ENCODE results near the gene HNMT. TPM values are rescaled to one million over a fixed set of nuclear protein-coding genes. Genes with fewer than 3 reads are reported as not detected.

The HNMT gene
- total and polyA plus RNA-seq, 2 of the 13 experiments (the other 11 are each of a cell fraction or from before 2014, with no cell fraction given), result 279 to 309 TPM

DNA sequence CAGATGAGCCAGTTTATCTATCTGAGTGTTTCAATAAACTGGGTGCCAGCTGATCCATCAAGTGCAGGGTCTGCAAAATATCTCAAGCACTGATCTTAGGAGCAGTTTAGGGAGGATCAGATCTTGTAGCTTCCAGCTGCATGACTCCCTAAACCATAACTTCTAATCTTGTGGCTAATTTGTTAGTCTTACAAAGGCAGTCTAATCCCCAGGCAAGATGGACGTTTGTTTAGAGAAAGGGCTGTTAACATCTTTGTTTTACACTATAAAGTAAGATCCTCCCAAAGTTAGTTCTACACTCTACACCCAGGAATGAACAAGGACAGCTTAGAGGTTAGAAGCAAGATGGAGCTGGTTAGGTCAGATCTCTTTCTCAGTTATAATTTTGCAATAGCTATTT lies 28.7 kb upstream of the HNMT start:
- FAIRE-seq (no peak), ATAC-seq (no peak), DNase-seq (ENCODE audit: low spot score) (no peak)
- Histone ChIP-seq H3K4me2 (ENCODE audit: low read depth, low read length) (no peak overlapping the region), H3K9ac (ENCODE audit: insufficient read depth, low read depth, low read length) (no peak overlapping the region), H4K20me1 (ENCODE audit: insufficient read depth, low read length) (no peaks in the 10 kb centered on the region), H3K36me3 (replicated peaks in 1 of 2; ENCODE audit: control insufficient read depth in 1 of 2, insufficient read depth in 2 of 2, low read length in 2 of 2) (no peaks in the 10 kb centered on the region), H3K79me2 (ENCODE audit: insufficient read depth, low read length) (peaks cover 22% of the 10 kb centered on the region), H3K4me3 (replicated peaks in 1 of 3; ENCODE audit: insufficient read depth in 1 of 3, low read depth in 2 of 3, low read length in 3 of 3) (no peak overlapping the region), H3K27ac (ENCODE audit: extremely low read length, insufficient read depth, low read length) (no peak overlapping the region), H2AFZ (ENCODE audit: low read length) (no peak overlapping the region), H3K9me3 (ENCODE audit: low read length) (peaks cover 5% of the 10 kb centered on the region; the same call in 1 of the 2 replicates), H3K4me1 (ENCODE audit: insufficient read depth, low read length) (peaks cover 70% of the 10 kb centered on the region), H3K27me3 (ENCODE audit: control insufficient read depth in 1 of 2, insufficient read depth in 2 of 2, low read length in 2 of 2) (no peaks in the 10 kb centered on the region)
- in situ Hi-C loops (cut with HindIII; ENCODE audit: extremely low pct_ligation_motif_present, low pct_unique_long_range_greater_than_20kb) (no loop called here), intact Hi-C loops (cut with micrococcal nuclease; ENCODE audit: unreplicated experiment) (no loop called here)
- WGBS (ENCODE audit: low lambda C conversion rate), result 97% methylated on average over 1 of the region's 1 CpG
- POLR2A ChIA-PET, result interaction anchor here (19.0 kb wide), 1 partner anchor 30 kb away, joined by 733 read pairs; the partner anchor contains the start of gene HNMT
- no peak for TF ChIP-seq SAFB2 (CRISPR knock-in tag; IDR thresholded peaks at IDR 0.05; ENCODE audit: borderline replicate concordance, low read depth)
- TF ChIP-seq, protein P1, sequence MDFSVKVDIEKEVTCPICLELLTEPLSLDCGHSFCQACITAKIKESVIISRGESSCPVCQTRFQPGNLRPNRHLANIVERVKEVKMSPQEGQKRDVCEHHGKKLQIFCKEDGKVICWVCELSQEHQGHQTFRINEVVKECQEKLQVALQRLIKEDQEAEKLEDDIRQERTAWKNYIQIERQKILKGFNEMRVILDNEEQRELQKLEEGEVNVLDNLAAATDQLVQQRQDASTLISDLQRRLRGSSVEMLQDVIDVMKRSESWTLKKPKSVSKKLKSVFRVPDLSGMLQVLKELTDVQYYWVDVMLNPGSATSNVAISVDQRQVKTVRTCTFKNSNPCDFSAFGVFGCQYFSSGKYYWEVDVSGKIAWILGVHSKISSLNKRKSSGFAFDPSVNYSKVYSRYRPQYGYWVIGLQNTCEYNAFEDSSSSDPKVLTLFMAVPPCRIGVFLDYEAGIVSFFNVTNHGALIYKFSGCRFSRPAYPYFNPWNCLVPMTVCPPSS (IDR thresholded peaks at IDR 0.05), result no peak
- no peak for TF ChIP-seq PHF20 (CRISPR knock-in tag; IDR thresholded peaks at IDR 0.05)
- no peak for TF ChIP-seq HOXD1 (CRISPR knock-in tag; IDR thresholded peaks at IDR 0.05)
- TF ChIP-seq MTA1 (CRISPR knock-in tag; IDR thresholded peaks at IDR 0.05; ENCODE audit: borderline replicate concordance), result no peak
- no peak for TF ChIP-seq NR2F1 (CRISPR knock-in tag; IDR thresholded peaks at IDR 0.05)
- BruUV-seq (replicated peaks), result no TSS peak
- CTCF ChIA-PET (ENCODE audit: low intra/inter-chr PET ratio, low total read pairs), result no interaction called here

DNA sequence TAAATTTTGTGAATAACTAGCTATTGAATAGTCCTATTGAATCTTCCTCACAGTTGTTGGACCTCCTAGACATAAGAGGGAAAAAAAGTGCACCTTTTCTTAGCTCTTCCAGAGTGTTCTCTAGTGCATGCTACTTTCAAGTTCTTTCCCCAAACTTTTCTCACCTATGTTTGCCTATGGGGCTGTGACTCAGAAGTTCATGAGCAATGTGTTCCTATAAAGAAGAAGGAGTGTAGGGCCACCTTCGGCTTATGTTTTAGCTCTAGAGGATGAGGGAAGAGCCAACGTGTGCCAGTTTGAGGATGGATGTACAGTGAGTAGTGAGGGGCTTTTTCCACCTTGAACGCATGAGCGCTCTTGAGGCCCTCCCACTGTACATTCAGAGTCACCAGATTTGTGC lies 27.0 kb upstream of the HNMT start:
- ATAC-seq, result no peak
- in situ Hi-C loops (cut with HindIII; ENCODE audit: extremely low pct_ligation_motif_present, low pct_unique_long_range_greater_than_20kb) (no loop called here), intact Hi-C loops (cut with micrococcal nuclease; ENCODE audit: unreplicated experiment) (no loop called here)
- Histone ChIP-seq H3K4me2 (ENCODE audit: low read depth, low read length) (no peak overlapping the region), H4K20me1 (ENCODE audit: insufficient read depth, low read length) (no peaks in the 10 kb centered on the region), H3K27ac (ENCODE audit: extremely low read length, insufficient read depth, low read length) (peak overlapping the region; percentile 99), H3K4me3 (replicated peaks in 1 of 3; ENCODE audit: insufficient read depth in 1 of 3, low read depth in 2 of 3, low read length in 3 of 3) (no peak overlapping the region), H3K9me3 (ENCODE audit: low read length) (peaks cover 5% of the 10 kb centered on the region; the same call in 1 of the 2 replicates), H3K27me3 (ENCODE audit: control insufficient read depth in 1 of 2, insufficient read depth in 2 of 2, low read length in 2 of 2) (no peaks in the 10 kb centered on the region), H3K79me2 (ENCODE audit: insufficient read depth, low read length) (peaks cover 28% of the 10 kb centered on the region), H2AFZ (ENCODE audit: low read length) (no peak overlapping the region), H3K36me3 (replicated peaks in 1 of 2; ENCODE audit: control insufficient read depth in 1 of 2, insufficient read depth in 2 of 2, low read length in 2 of 2) (no peaks in the 10 kb centered on the region), H3K4me1 (ENCODE audit: insufficient read depth, low read length) (peaks cover 82% of the 10 kb centered on the region), H3K9ac (ENCODE audit: insufficient read depth, low read depth, low read length) (no peak overlapping the region)
- no peak for DNase-seq (ENCODE audit: low spot score)
- CTCF ChIA-PET (ENCODE audit: low intra/inter-chr PET ratio, low total read pairs), result no interaction called here
- 78% methylated on average over 4 of the region's 4 CpGs for WGBS (ENCODE audit: low lambda C conversion rate)
- no TSS peak for BruUV-seq (replicated peaks)
- no peak for FAIRE-seq
- POLR2A ChIA-PET, result interaction anchor here (1.5 to 19.0 kb wide), 3 partner anchors 8 to 28 kb away, joined by 4 to 733 read pairs (median 30); partner anchors contain the start of gene HNMT
- TF ChIP-seq HNF4A (CRISPR knock-in tag; IDR thresholded peaks at IDR 0.05), result no peak
- TF ChIP-seq MEIS1 (CRISPR knock-in tag; IDR thresholded peaks at IDR 0.05; ENCODE audit: borderline replicate concordance), result 0 out of 2 replicates have a peak, but pooled peaks have one; percentile 20
- TF ChIP-seq ZNF274 (CRISPR knock-in tag; IDR thresholded peaks at IDR 0.05), result no peak
- no peak for TF ChIP-seq ZNF224 (CRISPR knock-in tag; IDR thresholded peaks at IDR 0.05)
- no peak for TF ChIP-seq JDP2 (CRISPR knock-in tag; IDR thresholded peaks at IDR 0.05; ENCODE audit: borderline replicate concordance)
- TF ChIP-seq, protein P2, sequence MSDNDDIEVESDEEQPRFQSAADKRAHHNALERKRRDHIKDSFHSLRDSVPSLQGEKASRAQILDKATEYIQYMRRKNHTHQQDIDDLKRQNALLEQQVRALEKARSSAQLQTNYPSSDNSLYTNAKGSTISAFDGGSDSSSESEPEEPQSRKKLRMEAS (IDR thresholded peaks at IDR 0.05), result 0 out of 2 replicates have a peak, but pooled peaks have one; percentile 37
- TF ChIP-seq ZNF775 (CRISPR knock-in tag; IDR thresholded peaks at IDR 0.05; ENCODE audit: borderline replicate concordance), result 0 out of 2 replicates have a peak, but pooled peaks have one; percentile 22
- no peak for TF ChIP-seq FOXA1 (IDR thresholded peaks at IDR 0.05)
- no peak for TF ChIP-seq FOXA1 (CRISPR knock-in tag; IDR thresholded peaks at IDR 0.05)
- TF ChIP-seq, protein P3, sequence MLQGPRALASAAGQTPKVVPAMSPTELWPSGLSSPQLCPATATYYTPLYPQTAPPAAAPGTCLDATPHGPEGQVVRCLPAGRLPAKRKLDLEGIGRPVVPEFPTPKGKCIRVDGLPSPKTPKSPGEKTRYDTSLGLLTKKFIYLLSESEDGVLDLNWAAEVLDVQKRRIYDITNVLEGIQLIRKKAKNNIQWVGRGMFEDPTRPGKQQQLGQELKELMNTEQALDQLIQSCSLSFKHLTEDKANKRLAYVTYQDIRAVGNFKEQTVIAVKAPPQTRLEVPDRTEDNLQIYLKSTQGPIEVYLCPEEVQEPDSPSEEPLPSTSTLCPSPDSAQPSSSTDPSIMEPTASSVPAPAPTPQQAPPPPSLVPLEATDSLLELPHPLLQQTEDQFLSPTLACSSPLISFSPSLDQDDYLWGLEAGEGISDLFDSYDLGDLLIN (CRISPR knock-in tag; IDR thresholded peaks at IDR 0.05; ENCODE audit: borderline replicate concordance), result no peak
- TF ChIP-seq TBX2 (CRISPR knock-in tag; IDR thresholded peaks at IDR 0.05; ENCODE audit: borderline replicate concordance), result peak; percentile 15; the same call in 1 of the 2 replicates
- TF ChIP-seq MIER2 (CRISPR knock-in tag; IDR thresholded peaks at IDR 0.05), result no peak

Measured in HepG2 (cell line).